HepG2 (cell line): ENCODE measurements around the gene NRL. TPM values are rescaled to one million over a fixed set of nuclear protein-coding genes. Genes with fewer than 3 reads are reported as not detected.

Source experiments
- IRX3 ChIP-seq: sonication (generic); formaldehyde crosslinking; IDR thresholded peaks from 2 replicates; pipeline ENCODE4 v1.8.1; 2023; ENCODE audit warnings: mild to moderate bottlenecking, low read depth, missing genetic modification reagents, borderline replicate concordance
- KAT7 ChIP-seq: IDR thresholded peaks from 2 replicates; pipeline ENCODE4 v1.6.1; 2018; ENCODE audit warnings: borderline replicate concordance, missing compliant biosample characterization
- MAFK ChIP-seq, 2 experiments: IDR thresholded peaks in 1 of 2; conservative IDR thresholded peaks in 1 of 2; 2 replicates each; pipeline ENCODE4 v1.6.1; 2011; ENCODE audit warnings: improper control_type of control experiment in 2 of 2, low read length in 2 of 2
- PAX8 ChIP-seq: sonication (generic); formaldehyde crosslinking; IDR thresholded peaks from 2 replicates; pipeline ENCODE4 v1.8.0; 2022; ENCODE audit warnings: mild to moderate bottlenecking, missing genetic modification reagents, borderline replicate concordance
- TSC22D2 ChIP-seq: sonication (generic); formaldehyde crosslinking; IDR thresholded peaks from 2 replicates; pipeline ENCODE4 v1.5.1; 2020; ENCODE audit warnings: missing genetic modification reagents, mild to moderate bottlenecking, borderline replicate concordance
- ZBTB8A ChIP-seq: sonication (generic); formaldehyde crosslinking; IDR thresholded peaks from 2 replicates; pipeline ENCODE4 v1.4.0; 2020; ENCODE audit warnings: mild to moderate bottlenecking, low read depth, missing genetic modification reagents, borderline replicate concordance
- ZNF343 ChIP-seq: sonication (generic); formaldehyde crosslinking; IDR thresholded peaks from 2 replicates; pipeline ENCODE4 v1.4.0; 2020; ENCODE audit warnings: mild to moderate bottlenecking, missing genetic modification reagents
- ZNF383 ChIP-seq: sonication (generic); formaldehyde crosslinking; IDR thresholded peaks from 2 replicates; pipeline ENCODE4 v1.4.0; 2020; ENCODE audit warnings: missing genetic modification reagents, mild to moderate bottlenecking, borderline replicate concordance
- ZNF570 ChIP-seq: sonication (generic); formaldehyde crosslinking; IDR thresholded peaks from 2 replicates; pipeline ENCODE4 v1.4.0; 2020; ENCODE audit warnings: mild to moderate bottlenecking, missing genetic modification reagents, borderline replicate concordance
- ZNF577 ChIP-seq: sonication (generic); formaldehyde crosslinking; IDR thresholded peaks from 2 replicates; pipeline ENCODE4 v1.4.0; 2020; ENCODE audit warnings: mild to moderate bottlenecking, low read depth, missing genetic modification reagents, borderline replicate concordance
- ZNF737 ChIP-seq: sonication (generic); formaldehyde crosslinking; IDR thresholded peaks from 2 replicates; pipeline ENCODE4 v1.5.0; 2020; ENCODE audit warnings: missing genetic modification reagents, mild to moderate bottlenecking, borderline replicate concordance
- polyA plus RNA-seq, 8 experiments: library from polyadenylated mRNA; depleted of rRNA in 3 of 8; stranded (reverse) in 7 of 8; unstranded in 1 of 8; fragments of >200 nt; fragmentation: Illumina TruSeq in 4 of 8; extraction: Trizol in 4 of 8; gene quantifications; 2 replicates each; pipeline versions ENCODE4 v1.2.1 to v1.2.3, GENCODE V29; 2011 to 2016; ENCODE audit warnings: low read depth in 4 of 8, missing spikeins in 1 of 8, mixed read lengths in 1 of 8; ENCODE audit not compliant: insufficient read depth in 1 of 8
- total RNA-seq, 5 experiments: library from RNA; depleted of rRNA; stranded (reverse); fragments of >200 nt; fragmentation: Illumina TruSeq; extraction: Trizol; gene quantifications; 2 replicates each; pipeline ENCODE4 v1.2.3, GENCODE V29; 2016; ENCODE audit warnings: low read depth in 1 of 5
- TF ChIP-seq, protein P1 (sequence below): sonication (generic); formaldehyde crosslinking; conservative IDR thresholded peaks from 2 replicates; pipeline ENCODE4 v1.4.0; 2020; ENCODE audit warnings: missing genetic modification reagents
- TF ChIP-seq, protein P2 (sequence below): sonication (generic); formaldehyde crosslinking; IDR thresholded peaks from 2 replicates; pipeline ENCODE4 v1.8.1; 2023; ENCODE audit warnings: mild to moderate bottlenecking, missing genetic modification reagents
- TF ChIP-seq, protein P3 (sequence below): sonication (generic); formaldehyde crosslinking; IDR thresholded peaks from 2 replicates; pipeline ENCODE4 v1.4.0; 2020; ENCODE audit warnings: mild to moderate bottlenecking, missing genetic modification reagents
- TF ChIP-seq, protein P4 (sequence below): sonication (generic); formaldehyde crosslinking; IDR thresholded peaks from 2 replicates; pipeline ENCODE4 v1.5.0; 2020; ENCODE audit warnings: missing genetic modification reagents
- TF ChIP-seq, protein P5 (sequence below): sonication (generic); formaldehyde crosslinking; IDR thresholded peaks from 2 replicates; pipeline ENCODE4 v1.4.0; 2020; ENCODE audit warnings: missing genetic modification reagents, borderline replicate concordance
- TF ChIP-seq, protein P6 (sequence below): sonication (generic); formaldehyde crosslinking; conservative IDR thresholded peaks from 2 replicates; pipeline ENCODE4 v1.8.0; 2022; ENCODE audit warnings: mild to moderate bottlenecking, moderate library complexity, missing genetic modification reagents

NRL gene
- total and polyA plus RNA-seq, 2 of the 13 experiments (the other 11 are each of a cell fraction or from before 2014, with no cell fraction given), result 2.5 to 4.7 TPM

DNA sequence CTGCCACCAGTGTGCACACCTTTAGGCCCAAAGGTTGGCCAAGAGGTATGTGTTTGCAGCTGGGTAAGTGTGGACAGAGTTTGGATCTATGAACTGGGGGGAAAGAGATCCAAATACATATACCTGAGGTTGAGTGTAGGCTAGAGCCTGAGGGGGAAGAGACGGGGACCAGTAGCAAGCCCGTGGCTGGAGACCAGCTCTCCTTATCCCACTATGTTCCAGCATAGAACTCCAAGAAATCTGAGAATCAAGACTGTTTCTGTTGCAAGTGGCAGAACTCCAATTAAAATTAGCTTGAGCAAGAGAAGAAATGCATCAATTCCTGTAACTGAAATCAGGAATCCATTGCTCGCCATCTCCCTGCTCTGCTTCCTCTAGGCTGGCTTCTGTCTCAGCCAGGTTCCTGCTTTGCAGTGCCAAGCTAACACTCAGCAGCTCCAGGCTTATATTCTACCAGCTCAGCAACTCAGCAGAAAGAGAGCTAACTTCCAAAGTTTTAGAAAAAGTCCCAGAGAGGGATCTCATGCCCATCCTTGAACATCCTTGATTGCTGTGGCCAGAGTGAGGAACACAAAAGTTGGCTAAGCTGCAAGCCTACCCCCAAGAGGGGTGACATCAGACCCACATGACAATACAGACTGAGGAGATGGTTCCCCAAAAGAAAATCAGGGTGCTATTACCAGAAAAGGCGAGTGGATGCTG, 22.1 kb downstream of the NRL start (continued):
- TF ChIP-seq KAT7, result no peak
- TF ChIP-seq, protein P1, sequence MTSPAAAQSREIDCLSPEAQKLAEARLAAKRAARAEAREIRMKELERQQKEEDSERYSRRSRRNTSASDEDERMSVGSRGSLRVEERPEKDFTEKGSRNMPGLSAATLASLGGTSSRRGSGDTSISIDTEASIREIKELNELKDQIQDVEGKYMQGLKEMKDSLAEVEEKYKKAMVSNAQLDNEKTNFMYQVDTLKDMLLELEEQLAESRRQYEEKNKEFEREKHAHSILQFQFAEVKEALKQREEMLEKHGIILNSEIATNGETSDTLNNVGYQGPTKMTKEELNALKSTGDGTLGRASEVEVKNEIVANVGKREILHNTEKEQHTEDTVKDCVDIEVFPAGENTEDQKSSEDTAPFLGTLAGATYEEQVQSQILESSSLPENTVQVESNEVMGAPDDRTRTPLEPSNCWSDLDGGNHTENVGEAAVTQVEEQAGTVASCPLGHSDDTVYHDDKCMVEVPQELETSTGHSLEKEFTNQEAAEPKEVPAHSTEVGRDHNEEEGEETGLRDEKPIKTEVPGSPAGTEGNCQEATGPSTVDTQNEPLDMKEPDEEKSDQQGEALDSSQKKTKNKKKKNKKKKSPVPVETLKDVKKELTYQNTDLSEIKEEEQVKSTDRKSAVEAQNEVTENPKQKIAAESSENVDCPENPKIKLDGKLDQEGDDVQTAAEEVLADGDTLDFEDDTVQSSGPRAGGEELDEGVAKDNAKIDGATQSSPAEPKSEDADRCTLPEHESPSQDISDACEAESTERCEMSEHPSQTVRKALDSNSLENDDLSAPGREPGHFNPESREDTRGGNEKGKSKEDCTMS, result 0 out of 2 replicates have a peak, but pooled peaks have one; percentile 22
- TF ChIP-seq, protein P2, sequence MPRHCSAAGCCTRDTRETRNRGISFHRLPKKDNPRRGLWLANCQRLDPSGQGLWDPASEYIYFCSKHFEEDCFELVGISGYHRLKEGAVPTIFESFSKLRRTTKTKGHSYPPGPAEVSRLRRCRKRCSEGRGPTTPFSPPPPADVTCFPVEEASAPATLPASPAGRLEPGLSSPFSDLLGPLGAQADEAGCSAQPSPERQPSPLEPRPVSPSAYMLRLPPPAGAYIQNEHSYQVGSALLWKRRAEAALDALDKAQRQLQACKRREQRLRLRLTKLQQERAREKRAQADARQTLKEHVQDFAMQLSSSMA, result 0 out of 2 replicates have a peak, but pooled peaks have one; percentile 71
- TF ChIP-seq, protein P3, sequence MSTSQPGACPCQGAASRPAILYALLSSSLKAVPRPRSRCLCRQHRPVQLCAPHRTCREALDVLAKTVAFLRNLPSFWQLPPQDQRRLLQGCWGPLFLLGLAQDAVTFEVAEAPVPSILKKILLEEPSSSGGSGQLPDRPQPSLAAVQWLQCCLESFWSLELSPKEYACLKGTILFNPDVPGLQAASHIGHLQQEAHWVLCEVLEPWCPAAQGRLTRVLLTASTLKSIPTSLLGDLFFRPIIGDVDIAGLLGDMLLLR (CRISPR knock-in tag), result 0 out of 2 replicates have a peak, but pooled peaks have one; percentile 26
- no peak for TF ChIP-seq TSC22D2 (CRISPR knock-in tag)
- 0 out of 2 replicates have a peak, but pooled peaks have one; percentile 64 for TF ChIP-seq IRX3
- TF ChIP-seq PAX8, result 0 out of 2 replicates have a peak, but pooled peaks have one; percentile 60
- peak; percentile 94 for TF ChIP-seq ZBTB8A (CRISPR knock-in tag)
- TF ChIP-seq, protein P4, sequence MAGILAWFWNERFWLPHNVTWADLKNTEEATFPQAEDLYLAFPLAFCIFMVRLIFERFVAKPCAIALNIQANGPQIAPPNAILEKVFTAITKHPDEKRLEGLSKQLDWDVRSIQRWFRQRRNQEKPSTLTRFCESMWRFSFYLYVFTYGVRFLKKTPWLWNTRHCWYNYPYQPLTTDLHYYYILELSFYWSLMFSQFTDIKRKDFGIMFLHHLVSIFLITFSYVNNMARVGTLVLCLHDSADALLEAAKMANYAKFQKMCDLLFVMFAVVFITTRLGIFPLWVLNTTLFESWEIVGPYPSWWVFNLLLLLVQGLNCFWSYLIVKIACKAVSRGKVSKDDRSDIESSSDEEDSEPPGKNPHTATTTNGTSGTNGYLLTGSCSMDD (CRISPR knock-in tag), result no peak
- 0 out of 2 replicates have a peak, but pooled peaks have one; percentile 62 for TF ChIP-seq ZNF577 (CRISPR knock-in tag)
- 0 out of 2 replicates have a peak, but pooled peaks have one; percentile 58 for TF ChIP-seq ZNF343 (CRISPR knock-in tag)
- TF ChIP-seq, protein P5, sequence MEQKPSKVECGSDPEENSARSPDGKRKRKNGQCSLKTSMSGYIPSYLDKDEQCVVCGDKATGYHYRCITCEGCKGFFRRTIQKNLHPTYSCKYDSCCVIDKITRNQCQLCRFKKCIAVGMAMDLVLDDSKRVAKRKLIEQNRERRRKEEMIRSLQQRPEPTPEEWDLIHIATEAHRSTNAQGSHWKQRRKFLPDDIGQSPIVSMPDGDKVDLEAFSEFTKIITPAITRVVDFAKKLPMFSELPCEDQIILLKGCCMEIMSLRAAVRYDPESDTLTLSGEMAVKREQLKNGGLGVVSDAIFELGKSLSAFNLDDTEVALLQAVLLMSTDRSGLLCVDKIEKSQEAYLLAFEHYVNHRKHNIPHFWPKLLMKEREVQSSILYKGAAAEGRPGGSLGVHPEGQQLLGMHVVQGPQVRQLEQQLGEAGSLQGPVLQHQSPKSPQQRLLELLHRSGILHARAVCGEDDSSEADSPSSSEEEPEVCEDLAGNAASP (CRISPR knock-in tag), result no peak
- no peak for TF ChIP-seq ZNF737 (CRISPR knock-in tag)
- 0 out of 4 replicates have a peak, but pooled peaks of 1 of the 2 experiments have one; percentile 3 for TF ChIP-seq MAFK (conservative IDR thresholded peaks at IDR 0.05 in 1 of 2, IDR thresholded peaks at IDR 0.05 in 1 of 2; ENCODE audit: low read length in 2 of 2)
- 0 out of 2 replicates have a peak, but pooled peaks have one; percentile 45 for TF ChIP-seq ZNF570 (CRISPR knock-in tag)
- TF ChIP-seq, protein P6, sequence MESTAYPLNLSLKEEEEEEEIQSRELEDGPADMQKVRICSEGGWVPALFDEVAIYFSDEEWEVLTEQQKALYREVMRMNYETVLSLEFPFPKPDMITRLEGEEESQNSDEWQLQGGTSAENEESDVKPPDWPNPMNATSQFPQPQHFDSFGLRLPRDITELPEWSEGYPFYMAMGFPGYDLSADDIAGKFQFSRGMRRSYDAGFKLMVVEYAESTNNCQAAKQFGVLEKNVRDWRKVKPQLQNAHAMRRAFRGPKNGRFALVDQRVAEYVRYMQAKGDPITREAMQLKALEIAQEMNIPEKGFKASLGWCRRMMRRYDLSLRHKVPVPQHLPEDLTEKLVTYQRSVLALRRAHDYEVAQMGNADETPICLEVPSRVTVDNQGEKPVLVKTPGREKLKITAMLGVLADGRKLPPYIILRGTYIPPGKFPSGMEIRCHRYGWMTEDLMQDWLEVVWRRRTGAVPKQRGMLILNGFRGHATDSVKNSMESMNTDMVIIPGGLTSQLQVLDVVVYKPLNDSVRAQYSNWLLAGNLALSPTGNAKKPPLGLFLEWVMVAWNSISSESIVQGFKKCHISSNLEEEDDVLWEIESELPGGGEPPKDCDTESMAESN (CRISPR knock-in tag), result peak; percentile 72; the same call in 1 of the 2 replicates
- TF ChIP-seq ZNF383 (CRISPR knock-in tag), result no peak
